CD8-positive, alpha-beta memory T cell (primary cell): ENCODE results near the gene DEFB123. TPM values are rescaled to one million over a fixed set of nuclear protein-coding genes. Genes with fewer than 3 reads are reported as not detected.

ENCODE experiments used
- CTCF ChIA-PET: fragments of 350-600 bp; sonication (Branson Sonifier 250); formaldehyde crosslinking; loops from one replicate; lab custom pipeline; 2021; ENCODE audit warnings: antibody characterized with exemption; lab: Charles Lee
- POLR2A ChIA-PET: fragments of 350-600 bp; sonication (Branson Sonifier 250); formaldehyde crosslinking; loops from one replicate; lab custom pipeline; 2021; ENCODE audit warnings: antibody characterized with exemption; lab: Charles Lee
- DNase-seq, 5 donors: peaks; one replicate each; pipeline versions ENCODE4 v3.0.0 to v3.0.0-alpha.2; 2020 to 2022; ENCODE audit warnings: mixed read lengths in 1 of 5
- H3K27ac ChIP-seq: one replicate; pipeline ENCODE4 v1.7.0; 2013; ENCODE audit warnings: low read depth, mild to moderate bottlenecking, low read length, moderate library complexity
- H3K27me3 ChIP-seq: 2 replicates; pipeline ENCODE4 v1.7.0; 2013; ENCODE audit warnings: low read length, mild to moderate bottlenecking; ENCODE audit not compliant: insufficient read depth, poor library complexity, severe bottlenecking
- H3K36me3 ChIP-seq: 2 replicates; pipeline ENCODE4 v1.7.0; 2013; ENCODE audit warnings: mild to moderate bottlenecking, low read length, moderate library complexity; ENCODE audit not compliant: insufficient read depth
- H3K4me1 ChIP-seq: 2 replicates; pipeline ENCODE4 v1.7.0; 2013; ENCODE audit warnings: mild to moderate bottlenecking, low read length, moderate library complexity; ENCODE audit not compliant: insufficient read depth
- H3K4me3 ChIP-seq: 2 replicates; pipeline ENCODE4 v1.7.0; 2013; ENCODE audit warnings: mild to moderate bottlenecking, low read length
- H3K9me3 ChIP-seq: 2 replicates; pipeline ENCODE4 v1.7.0; 2013; ENCODE audit warnings: mild to moderate bottlenecking, low read length
- H3K27ac Mint-ChIP-seq, 8 donors: one replicate each; pipeline ENCODE4 v1.8.0; 2020 to 2021; ENCODE audit warnings: mixed read lengths in 8 of 8, mild to moderate bottlenecking in 6 of 8, inconsistent platforms in 3 of 8, moderate library complexity in 3 of 8
- H3K27me3 Mint-ChIP-seq, 2 donors: one replicate each; pipeline ENCODE4 v1.8.0; 2020 to 2021; ENCODE audit warnings: mixed read lengths in 2 of 2, mild to moderate bottlenecking in 1 of 2, moderate library complexity in 1 of 2
- H3K36me3 Mint-ChIP-seq, 3 donors: one replicate each; pipeline ENCODE4 v1.8.0; 2020 to 2021; ENCODE audit warnings: mixed read lengths in 3 of 3, inconsistent platforms in 1 of 3, mild to moderate bottlenecking in 1 of 3
- H3K4me1 Mint-ChIP-seq, 3 donors: one replicate each; pipeline ENCODE4 v1.8.0; 2020 to 2021; ENCODE audit warnings: mixed read lengths in 3 of 3, inconsistent platforms in 1 of 3, mild to moderate bottlenecking in 1 of 3
- H3K4me3 Mint-ChIP-seq, 7 donors: one replicate each; pipeline ENCODE4 v1.8.0; 2020 to 2021; ENCODE audit warnings: mixed read lengths in 7 of 7, mild to moderate bottlenecking in 6 of 7, moderate library complexity in 4 of 7, inconsistent platforms in 2 of 7
- H3K9me3 Mint-ChIP-seq, 5 donors: one replicate each; pipeline ENCODE4 v1.8.0; 2020 to 2022; ENCODE audit warnings: mixed read lengths in 5 of 5, mild to moderate bottlenecking in 3 of 5, moderate library complexity in 2 of 5, inconsistent platforms in 1 of 5
- polyA plus RNA-seq: library from polyadenylated mRNA; unstranded; fragments of 300-500 nt; fragmentation: Illumina TruSeq; gene quantifications from one replicate; pipeline ENCODE4 v1.2.3, GENCODE V29; 2021
- total RNA-seq, 2 experiments: library from RNA; stranded (reverse); gene quantifications; one replicate each; pipeline ENCODE4 v1.2.3, GENCODE V29; 2021

DEFB123 gene
- total and polyA plus RNA-seq, 3 experiments from 2014 or later = not detected

- POLR2A ChIA-PET = no interaction called here
- no peak for DNase-seq
- H3K4me1 ChIP-seq = no peaks in the 10 kb centered on the region
- H3K4me3 ChIP-seq = no peak overlapping the region
- H3K27ac ChIP-seq = no peak overlapping the region
- no peaks in the 10 kb centered on the region for H3K36me3 ChIP-seq
- no peaks in the 10 kb centered on the region for H3K27me3 ChIP-seq
- CTCF ChIA-PET = no interaction called here
- H3K27ac Mint-ChIP-seq = peak overlapping the region in 1 of 8 donors; percentile 12
- no peaks in the 10 kb centered on the region for H3K4me1 Mint-ChIP-seq
- H3K9me3 ChIP-seq = no peaks in the 10 kb centered on the region
- H3K36me3 Mint-ChIP-seq = peaks cover 0 to 2% (median 0%) of the 10 kb centered on the region in 3 donors
- peaks cover 13 to 35% of the 10 kb centered on the region in 2 donors for H3K27me3 Mint-ChIP-seq
- no peak overlapping the region for H3K4me3 Mint-ChIP-seq
- H3K9me3 Mint-ChIP-seq = no peaks in the 10 kb centered on the region
Observed at GRCh38 chr20:31490752-31491151, 50.3 kb downstream of the DEFB123 start.

GRCh38 chr20:31494131-31494530 lies 53.7 kb downstream of the DEFB123 start:
- no peak overlapping the region for H3K4me3 ChIP-seq
- Mint-ChIP-seq H3K27ac (no peak overlapping the region), H3K36me3 (peaks cover 0 to 5% (median 0%) of the 10 kb centered on the region in 3 donors), H3K4me3 (no peak overlapping the region), H3K4me1 (no peaks in the 10 kb centered on the region), H3K9me3 (no peaks in the 10 kb centered on the region), H3K27me3 (peaks cover 19 to 36% of the 10 kb centered on the region in 2 donors)
- H3K36me3 ChIP-seq = no peaks in the 10 kb centered on the region
- no peak for DNase-seq
- H3K27ac ChIP-seq = no peak overlapping the region
- no peaks in the 10 kb centered on the region for H3K4me1 ChIP-seq
- no peaks in the 10 kb centered on the region for H3K27me3 ChIP-seq
- H3K9me3 ChIP-seq = no peaks in the 10 kb centered on the region
- CTCF ChIA-PET = interaction anchor here (1.0 kb wide), 1 partner anchor 9 kb away, joined by 4 read pairs; no protein-coding TSS in a partner anchor
- POLR2A ChIA-PET = no interaction called here

DNA sequence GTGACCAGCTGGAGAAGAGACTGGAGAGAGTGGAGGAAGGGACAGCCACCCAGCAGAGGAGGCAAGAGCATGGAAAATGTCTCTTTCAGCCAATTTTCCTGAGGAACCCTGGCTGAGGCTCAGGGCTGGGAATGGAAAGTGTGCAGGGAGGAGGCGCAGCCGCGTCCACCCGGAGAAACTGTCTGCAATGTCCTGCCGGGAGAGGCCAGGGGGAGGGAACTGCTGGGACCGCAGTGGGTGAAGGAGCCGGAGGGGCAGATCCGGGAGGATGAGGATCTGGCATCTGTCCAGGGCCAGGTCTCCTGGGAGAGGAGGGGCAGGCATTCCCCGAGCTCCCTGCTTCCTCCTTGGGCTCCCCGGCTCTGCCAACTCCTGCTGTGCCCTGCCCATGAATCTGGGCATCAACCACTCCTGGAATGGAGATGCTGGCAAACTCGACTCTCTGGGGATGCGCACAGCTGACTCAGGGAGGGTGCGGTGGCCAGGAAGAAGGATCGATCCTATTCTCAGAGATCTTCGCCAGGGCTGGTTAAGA lies 56.4 kb downstream of the DEFB123 start:
- POLR2A ChIA-PET = no interaction called here
- Mint-ChIP-seq H3K9me3 (no peaks in the 10 kb centered on the region), H3K27me3 (peaks cover 12 to 33% of the 10 kb centered on the region in 2 donors), H3K4me1 (no peaks in the 10 kb centered on the region), H3K36me3 (peaks cover 0 to 5% (median 0%) of the 10 kb centered on the region in 3 donors), H3K4me3 (no peak overlapping the region), H3K27ac (peak overlapping the region in 2 of 8 donors; percentile 55 to 59)
- Histone ChIP-seq H3K27me3 (no peaks in the 10 kb centered on the region), H3K36me3 (no peaks in the 10 kb centered on the region), H3K4me1 (no peaks in the 10 kb centered on the region), H3K27ac (no peak overlapping the region), H3K4me3 (no peak overlapping the region), H3K9me3 (no peaks in the 10 kb centered on the region)
- no peak for DNase-seq
- CTCF ChIA-PET = no interaction called here

GRCh38 chr20:31497838-31498540 lies 57.6 kb downstream of the DEFB123 start:
- Mint-ChIP-seq H3K4me3 (no peak overlapping the region), H3K4me1 (peaks cover 0 to 4% (median 4%) of the 10 kb centered on the region in 3 donors), H3K9me3 (no peaks in the 10 kb centered on the region), H3K27me3 (peaks cover 14 to 33% of the 10 kb centered on the region in 2 donors), H3K36me3 (peaks cover 0 to 5% (median 0%) of the 10 kb centered on the region in 3 donors), H3K27ac (no peak overlapping the region)
- H3K9me3 ChIP-seq = no peaks in the 10 kb centered on the region
- no peak overlapping the region for H3K4me3 ChIP-seq
- no peak for DNase-seq
- ChIA-PET CTCF (no interaction called here), POLR2A (no interaction called here)
- H3K27ac ChIP-seq = no peak overlapping the region
- no peaks in the 10 kb centered on the region for H3K4me1 ChIP-seq
- no peaks in the 10 kb centered on the region for H3K27me3 ChIP-seq
- H3K36me3 ChIP-seq = no peaks in the 10 kb centered on the region

Other genes starting within 250 kb of the DEFB123 start
- gene DEFB115, start 183.0 kb upstream of the DEFB123 start, total RNA-seq = not detected
- gene DEFB115, start 183.0 kb upstream of the DEFB123 start, polyA plus RNA-seq = not detected
- gene DEFB116, start 132.0 kb upstream of the DEFB123 start, total RNA-seq = not detected
- gene DEFB116, start 132.0 kb upstream of the DEFB123 start, polyA plus RNA-seq = not detected
- gene DEFB118, start 72.0 kb upstream of the DEFB123 start, total RNA-seq = not detected
- gene DEFB118, start 72.0 kb upstream of the DEFB123 start, polyA plus RNA-seq = not detected
- gene DEFB119, start 50.0 kb upstream of the DEFB123 start, total RNA-seq = not detected
- not detected for gene DEFB119, start 50.0 kb upstream of the DEFB123 start, polyA plus RNA-seq
- gene DEFB121, start 34.4 kb upstream of the DEFB123 start, total RNA-seq = not detected
- not detected for gene DEFB121, start 34.4 kb upstream of the DEFB123 start, polyA plus RNA-seq
- not detected for gene DEFB124, start 34.5 kb downstream of the DEFB123 start, total RNA-seq
- not detected for gene DEFB124, start 34.5 kb downstream of the DEFB123 start, polyA plus RNA-seq
- not detected for gene REM1, start 34.7 kb downstream of the DEFB123 start, total RNA-seq
- gene REM1, start 34.7 kb downstream of the DEFB123 start, polyA plus RNA-seq = not detected
- 100 to 1,000 TPM; 153 to 167 TPM for gene HM13, start 73.8 kb downstream of the DEFB123 start, total RNA-seq
- gene HM13, start 73.8 kb downstream of the DEFB123 start, polyA plus RNA-seq = 166 TPM
- under 1 TPM; 0.55 to 0.72 TPM for gene ID1, start 164.7 kb downstream of the DEFB123 start, total RNA-seq
- 2.2 TPM for gene ID1, start 164.7 kb downstream of the DEFB123 start, polyA plus RNA-seq
- not detected for gene COX4I2, start 197.3 kb downstream of the DEFB123 start, total RNA-seq
- not detected for gene COX4I2, start 197.3 kb downstream of the DEFB123 start, polyA plus RNA-seq